Measurements from ENCODE around the gene CCDC86.
A peak's percentile ranks its signal among the peaks of the same experiment; 100 is the strongest.

CCDC86 gene

GRCh38 chr11:60863550-60864521 lies 21.9 kb downstream of the CCDC86 start:
- DNase-seq, result peak in 3 of 42 donors; percentile 3 to 12 (median 6)
- intact Hi-C loops (cut with DNase I), result no loop called here

DNA sequence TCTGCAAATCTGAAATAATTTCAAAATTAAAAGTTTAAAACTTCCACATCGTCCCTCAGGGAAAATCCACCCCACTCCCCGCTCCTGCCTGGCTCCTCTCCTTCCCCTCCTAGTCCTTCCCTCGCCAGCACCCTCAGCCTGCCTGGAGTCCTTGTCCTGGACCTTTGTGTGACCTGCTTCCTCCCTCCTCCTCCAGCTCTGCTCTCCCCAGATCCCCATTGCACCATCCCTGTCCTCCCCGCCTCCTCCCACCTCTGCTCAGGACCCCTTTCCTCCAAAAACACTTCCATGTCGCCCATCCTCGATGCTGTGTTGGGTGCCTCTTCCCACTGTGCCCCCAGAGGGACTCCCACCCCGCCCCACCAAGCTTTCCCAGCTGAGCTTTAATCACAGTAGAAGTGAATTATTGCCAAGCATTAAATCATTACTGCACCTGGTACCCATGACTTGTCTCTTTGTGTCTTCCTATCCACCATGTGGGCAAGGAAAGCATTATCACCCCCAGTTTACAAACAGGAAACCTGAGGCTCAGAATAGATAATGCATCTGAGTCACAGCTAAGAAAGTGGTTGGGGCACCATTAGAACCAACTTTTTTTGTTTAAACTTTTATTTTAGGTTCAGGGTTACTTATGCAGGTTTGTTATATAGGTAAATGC lies 23.1 kb downstream of the CCDC86 start:
- intact Hi-C loops (cut with DNase I), result no loop called here
- DNase-seq, result peak in 7 of 42 donors; percentile 1 to 24 (median 5)

DNA sequence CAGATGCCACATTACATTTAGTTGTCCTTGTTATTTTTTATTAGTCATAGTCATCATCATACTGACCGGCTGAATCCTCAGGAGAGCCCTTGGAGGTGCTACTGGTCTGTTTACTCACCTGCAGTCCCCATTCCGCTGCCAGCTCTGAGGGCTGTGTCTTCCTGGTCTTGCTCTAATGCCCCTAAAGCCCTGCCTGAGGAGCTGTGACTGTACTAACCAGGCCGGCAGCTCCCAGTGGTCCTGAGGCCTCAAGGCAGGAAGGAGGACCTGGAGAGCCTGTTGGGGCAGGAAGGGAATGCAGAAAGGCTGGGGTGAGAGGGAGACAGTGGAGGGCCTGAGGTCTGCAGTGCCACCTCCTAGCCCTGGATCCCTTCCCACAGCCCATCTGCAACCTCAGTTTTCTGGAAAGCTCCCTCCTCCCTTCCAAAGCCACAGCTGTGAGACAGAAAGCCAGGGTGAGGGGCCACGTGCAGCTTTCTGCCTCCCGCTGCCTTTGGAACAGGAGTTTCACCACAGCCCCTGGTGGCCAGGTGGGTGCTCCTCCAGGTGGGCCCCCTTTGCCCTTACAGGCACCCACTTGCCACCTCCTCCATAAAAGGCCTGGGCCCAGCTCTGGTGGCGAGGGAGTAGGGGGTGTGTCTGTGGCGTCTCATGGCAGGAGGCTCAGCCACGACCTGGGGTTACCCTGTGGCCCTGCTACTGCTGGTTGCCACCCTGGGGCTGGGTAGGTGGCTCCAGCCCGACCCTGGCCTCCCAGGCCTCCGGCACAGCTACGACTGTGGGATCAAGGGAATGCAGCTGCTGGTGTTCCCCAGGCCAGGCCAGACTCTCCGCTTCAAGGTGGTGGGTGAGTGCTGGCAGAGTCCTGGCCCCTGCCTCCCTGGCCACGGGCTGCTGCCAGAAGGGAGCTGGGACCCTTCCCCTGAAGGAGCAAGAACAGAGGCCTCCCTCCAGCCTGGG lies 25.3 kb downstream of the CCDC86 start, which contains the start of gene ZP1:
Gene ZP1 (plus strand): TSS at position 632 of the 960 bp plus-strand sequence. CDS start 20 bp downstream, at position 652.
- DNase-seq, result peak in 6 of 42 donors; percentile 2 to 31 (median 8)
- intact Hi-C loops (cut with DNase I), result no loop called here

DNA sequence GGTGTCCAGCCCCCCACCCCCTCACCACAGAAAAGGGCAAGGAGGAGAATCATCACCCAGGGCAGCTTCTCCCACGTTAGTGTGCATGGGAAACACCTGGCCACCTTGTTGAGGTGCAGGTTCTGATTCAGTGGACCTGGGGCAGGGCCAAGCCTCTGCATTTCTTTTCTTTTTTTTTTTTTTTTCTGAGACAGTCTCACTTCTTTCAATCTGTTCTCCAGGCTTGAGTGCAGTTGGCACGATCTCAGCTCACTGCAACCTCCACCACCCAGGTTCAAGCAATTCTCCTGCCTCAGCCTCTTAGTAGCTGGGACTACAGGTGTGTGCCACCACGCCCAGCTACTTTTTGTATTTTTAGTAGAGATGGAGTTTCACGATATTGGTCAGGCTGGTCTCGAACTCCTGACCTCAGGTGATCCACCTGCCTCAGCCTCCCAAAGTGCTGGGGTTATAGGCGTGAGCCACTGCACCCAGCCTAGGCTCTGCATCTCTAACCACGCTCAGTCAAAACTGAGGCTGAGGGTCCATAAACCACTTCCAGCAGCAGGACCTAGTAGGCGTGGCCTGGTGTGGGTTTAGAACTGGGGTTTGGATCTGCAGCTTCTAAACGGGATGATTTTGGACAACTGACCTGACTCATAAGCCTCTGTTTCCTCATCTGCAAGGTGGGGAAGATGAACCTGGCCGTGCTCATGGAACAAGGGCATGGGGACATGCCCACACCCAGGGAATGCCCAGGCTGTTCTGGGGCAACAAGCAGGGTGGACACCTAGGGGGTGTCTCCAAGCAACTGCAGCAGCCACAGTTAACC lies 26.2 kb downstream of the CCDC86 start:
- DNase-seq, result peak in 2 of 42 donors; percentile 15 to 22
- intact Hi-C loops (cut with DNase I), result no loop called here

- peak in 2 of 42 donors; percentile 4 to 15 for DNase-seq
- intact Hi-C loops (cut with DNase I), result no loop called here
These were observed 27.0 kb downstream of the CCDC86 start for GRCh38 chr11:60868682-60869450.

DNA sequence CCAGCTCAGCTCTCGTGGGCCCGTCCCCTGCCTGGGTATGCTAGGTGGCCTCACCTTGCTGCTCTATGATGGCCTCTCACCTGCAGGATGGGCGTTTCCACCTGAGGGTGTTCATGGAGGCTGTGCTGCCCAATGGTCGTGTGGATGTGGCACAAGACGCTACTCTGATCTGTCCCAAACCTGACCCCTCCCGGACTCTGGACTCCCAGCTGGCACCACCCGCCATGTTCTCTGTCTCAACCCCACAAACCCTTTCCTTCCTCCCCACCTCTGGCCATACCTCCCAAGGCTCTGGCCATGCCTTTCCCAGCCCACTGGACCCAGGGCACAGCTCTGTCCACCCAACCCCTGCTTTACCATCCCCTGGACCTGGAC lies 27.5 kb downstream of the CCDC86 start:
- intact Hi-C loops (cut with DNase I), result no loop called here

DNA sequence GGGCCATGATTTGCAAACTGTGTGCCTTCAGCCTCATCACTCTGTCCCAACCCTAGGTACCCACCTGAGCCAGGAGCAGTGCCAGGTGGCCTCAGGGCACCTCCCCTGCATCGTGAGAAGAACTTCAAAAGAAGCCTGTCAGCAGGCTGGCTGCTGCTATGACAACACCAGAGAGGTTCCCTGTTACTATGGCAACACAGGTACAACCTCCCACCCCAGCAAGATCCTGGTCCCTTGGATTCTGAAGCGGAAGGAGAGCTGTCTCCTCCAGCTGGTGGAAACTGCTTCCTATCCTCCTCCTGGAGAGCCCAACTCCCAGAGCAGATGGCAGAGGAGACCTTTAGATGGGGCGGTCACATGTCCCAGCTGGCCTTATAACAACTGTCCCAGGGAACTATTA lies 28.4 kb downstream of the CCDC86 start:
- peak; percentile 34 to 95 (median 71) for DNase-seq
- intact Hi-C loops (cut with DNase I), result no loop called here

More for the DNA sequence above, 27.5 kb downstream of the CCDC86 start:
- peak in 2 of 42 donors; percentile 6 to 22 for DNase-seq

DNA sequence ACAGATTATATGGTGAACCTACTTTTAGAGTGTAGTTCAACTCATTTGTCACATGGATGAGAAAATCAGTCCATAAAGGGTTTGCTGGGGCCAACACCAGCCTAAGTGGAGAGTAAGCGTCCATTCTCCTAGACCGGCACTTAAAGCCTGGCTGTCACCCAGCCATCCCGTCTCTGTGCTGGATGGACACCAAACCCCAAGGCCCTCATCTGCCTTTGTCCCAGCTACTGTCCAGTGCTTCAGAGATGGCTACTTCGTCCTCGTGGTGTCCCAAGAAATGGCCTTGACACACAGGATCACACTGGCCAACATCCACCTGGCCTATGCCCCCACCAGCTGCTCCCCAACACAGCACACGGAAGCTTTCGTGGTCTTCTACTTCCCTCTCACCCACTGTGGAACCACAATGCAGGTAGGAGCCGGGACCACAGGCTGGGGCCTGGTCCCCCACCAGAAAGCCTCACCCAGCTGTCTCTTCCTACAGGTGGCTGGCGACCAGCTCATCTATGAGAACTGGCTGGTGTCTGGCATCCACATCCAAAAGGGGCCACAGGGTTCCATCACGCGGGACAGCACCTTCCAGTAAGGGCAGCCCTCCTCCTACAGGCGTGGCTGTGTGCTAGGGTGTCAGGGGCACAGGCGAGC lies 28.9 kb downstream of the CCDC86 start:
- intact Hi-C loops (cut with DNase I), result no loop called here
- DNase-seq, result no peak

- DNase-seq, result no peak
- intact Hi-C loops (cut with DNase I), result no loop called here
These were observed 29.6 kb downstream of the CCDC86 start for GRCh38 chr11:60871378-60872061.

DNA sequence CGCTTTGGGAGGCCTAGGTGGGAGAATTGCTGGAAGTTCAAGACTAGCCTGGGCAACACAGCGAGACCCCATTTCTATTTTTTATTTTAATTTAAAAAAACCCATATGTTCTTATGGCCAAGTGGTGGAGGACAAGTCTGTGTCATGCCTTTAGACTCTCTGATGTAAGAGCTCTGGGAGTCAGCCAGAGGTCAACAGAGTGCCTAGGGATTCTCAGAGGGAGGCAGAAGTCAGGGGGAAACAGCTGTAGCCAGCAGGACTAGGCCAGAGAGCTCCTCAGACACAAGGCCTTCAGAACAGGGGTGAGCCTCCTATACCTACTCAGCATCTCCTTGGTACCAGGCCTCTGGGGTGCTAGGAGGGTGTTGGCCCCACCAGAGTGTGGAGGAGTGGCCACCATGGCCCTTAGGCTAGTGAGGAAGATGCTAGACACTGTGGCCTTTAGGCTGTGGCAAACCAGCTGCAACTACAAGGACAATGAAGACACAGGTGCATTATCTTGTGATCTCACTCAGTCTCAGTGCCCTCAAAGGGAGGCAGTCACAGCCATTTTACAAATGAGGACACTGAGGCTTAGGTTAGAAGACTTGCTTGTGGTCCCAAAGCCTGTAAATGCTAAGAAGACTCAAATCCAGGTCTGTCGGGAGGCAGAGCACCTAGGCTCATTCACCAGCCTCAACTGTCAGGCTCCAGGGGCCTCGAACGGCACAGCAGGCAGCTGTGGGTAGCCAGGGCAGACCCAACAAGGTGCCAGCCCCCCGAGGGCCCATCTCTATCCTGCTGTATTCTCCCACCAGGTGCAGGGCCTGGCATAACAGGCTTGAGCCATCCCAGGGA lies 30.4 kb downstream of the CCDC86 start:
- intact Hi-C loops (cut with DNase I), result no loop called here
- peak in 2 of 42 donors; percentile 6 to 35 for DNase-seq

DNA sequence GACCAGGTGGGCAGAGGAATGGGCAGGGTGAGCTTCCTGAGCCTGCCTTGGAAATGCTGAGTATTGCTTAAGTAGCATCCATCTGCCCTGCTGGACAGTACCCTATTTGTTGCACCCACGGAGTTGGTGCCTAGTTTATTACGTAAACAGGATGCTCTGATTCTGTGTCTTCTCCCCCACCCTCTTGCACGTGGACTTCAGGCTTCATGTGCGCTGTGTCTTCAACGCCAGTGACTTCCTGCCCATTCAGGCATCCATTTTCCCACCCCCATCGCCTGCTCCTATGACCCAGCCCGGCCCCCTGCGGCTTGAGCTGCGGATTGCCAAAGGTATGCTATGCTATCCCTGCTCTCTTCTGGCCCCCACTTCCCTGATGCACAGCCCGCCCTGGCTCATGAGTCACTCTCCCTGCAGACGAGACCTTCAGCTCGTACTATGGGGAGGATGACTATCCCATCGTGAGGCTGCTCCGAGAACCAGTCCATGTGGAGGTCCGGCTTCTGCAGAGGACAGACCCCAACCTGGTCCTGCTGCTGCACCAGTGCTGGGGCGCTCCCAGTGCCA lies 31.1 kb downstream of the CCDC86 start:
- intact Hi-C loops (cut with DNase I), result no loop called here
- peak in 39 of 42 donors; percentile 9 to 83 (median 49) for DNase-seq

DNA sequence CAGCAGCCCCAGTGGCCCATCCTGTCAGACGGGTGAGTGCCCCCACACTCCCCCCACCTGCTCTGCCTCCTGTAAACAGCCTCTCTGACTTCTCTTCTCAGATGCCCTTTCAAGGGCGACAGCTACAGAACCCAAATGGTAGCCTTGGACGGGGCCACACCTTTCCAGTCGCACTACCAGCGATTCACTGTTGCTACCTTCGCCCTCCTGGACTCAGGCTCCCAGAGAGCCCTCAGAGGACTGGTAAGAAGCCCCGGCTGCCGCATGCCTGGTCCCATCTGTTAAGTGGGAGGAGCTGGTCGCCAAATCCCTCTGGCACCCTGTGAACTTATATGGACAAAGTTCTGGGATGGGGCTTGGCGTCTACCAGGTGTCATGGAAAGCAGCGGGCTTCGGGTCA lies 31.6 kb downstream of the CCDC86 start:
- DNase-seq, result peak in 1 of 42 donors; percentile 4
- intact Hi-C loops (cut with DNase I), result no loop called here

DNA sequence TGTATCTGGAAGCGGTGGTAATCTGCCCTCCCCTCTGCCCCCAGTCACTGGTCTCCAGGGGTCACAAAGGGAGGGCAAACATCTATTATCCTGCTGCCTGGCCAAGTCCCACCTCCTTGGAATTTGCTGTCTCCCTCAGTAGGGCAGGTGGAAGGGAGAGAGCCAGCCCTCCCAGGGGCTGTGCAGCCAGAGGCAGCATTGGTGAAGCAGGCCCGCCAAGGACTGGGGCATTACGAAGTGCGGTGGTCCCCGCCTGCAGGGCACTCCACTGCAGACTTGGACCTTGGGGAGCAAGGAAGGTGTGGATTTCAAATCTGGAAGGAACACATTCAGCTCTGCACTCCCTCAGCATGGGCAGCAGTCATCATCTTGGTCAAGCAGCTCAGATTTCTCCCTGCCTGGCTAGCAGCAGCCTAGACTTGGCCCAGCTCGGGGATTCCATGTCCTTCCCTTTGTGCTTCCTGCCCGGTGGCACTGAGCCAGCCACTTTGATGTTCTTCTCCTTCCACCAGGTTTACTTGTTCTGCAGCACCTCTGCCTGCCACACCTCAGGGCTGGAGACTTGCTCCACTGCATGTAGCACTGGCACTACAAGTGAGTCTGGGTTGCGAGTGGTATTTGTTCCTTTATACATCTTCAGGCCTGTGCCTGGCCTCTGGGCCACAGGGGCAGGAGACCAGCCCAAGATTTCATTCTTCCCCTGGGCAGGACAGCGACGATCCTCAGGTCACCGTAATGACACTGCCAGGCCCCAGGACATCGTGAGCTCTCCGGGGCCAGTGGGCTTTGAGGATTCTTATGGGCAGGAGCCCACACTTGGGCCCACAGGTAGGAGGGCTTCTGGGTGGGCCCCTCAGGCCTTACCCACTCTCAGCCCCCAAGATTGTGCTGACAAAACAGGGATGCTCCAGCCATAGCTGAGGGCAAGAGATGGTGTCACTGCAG lies 32.8 kb downstream of the CCDC86 start:
- intact Hi-C loops (cut with DNase I), result no loop called here
- peak in 1 of 42 donors; percentile 6 for DNase-seq
